ENCODE measurements around the gene TC2N. TPM values are rescaled to one million over a fixed set of nuclear protein-coding genes. Genes with fewer than 3 reads are reported as not detected.

TC2N gene
- total RNA-seq, 1 donor from 2014 or later = 2.5 TPM

GRCh38 chr14:91861091-91861490 lies 6.2 kb downstream of the TC2N start:
- Mint-ChIP-seq H3K4me1 (ENCODE audit: low read depth, unreplicated experiment) (no peaks in the 10 kb centered on the region), H3K4me3 (ENCODE audit: unreplicated experiment) (no peak overlapping the region), H3K9me3 (ENCODE audit: unreplicated experiment) (peaks cover 2% of the 10 kb centered on the region), H3K27me3 (ENCODE audit: unreplicated experiment) (no peaks in the 10 kb centered on the region), H3K36me3 (ENCODE audit: unreplicated experiment) (no peaks in the 10 kb centered on the region), H3K27ac (ENCODE audit: unreplicated experiment) (no peak overlapping the region)
- no peak for TF ChIP-seq CTCF (IDR thresholded peaks at IDR 0.05; ENCODE audit: partially characterized antibody, unreplicated experiment)
- no peak for DNase-seq

GRCh38 chr14:91860238-91860637 lies 7.1 kb downstream of the TC2N start:
- TF ChIP-seq CTCF (IDR thresholded peaks at IDR 0.05; ENCODE audit: partially characterized antibody, unreplicated experiment) = no peak
- Mint-ChIP-seq H3K27me3 (ENCODE audit: unreplicated experiment) (no peaks in the 10 kb centered on the region), H3K36me3 (ENCODE audit: unreplicated experiment) (no peaks in the 10 kb centered on the region), H3K4me1 (ENCODE audit: low read depth, unreplicated experiment) (no peaks in the 10 kb centered on the region), H3K27ac (ENCODE audit: unreplicated experiment) (no peak overlapping the region), H3K9me3 (ENCODE audit: unreplicated experiment) (peaks cover 2% of the 10 kb centered on the region), H3K4me3 (ENCODE audit: unreplicated experiment) (no peak overlapping the region)
- no peak for DNase-seq

- Mint-ChIP-seq H3K9me3 (ENCODE audit: unreplicated experiment) (peaks cover 2% of the 10 kb centered on the region), H3K36me3 (ENCODE audit: unreplicated experiment) (no peaks in the 10 kb centered on the region), H3K4me1 (ENCODE audit: low read depth, unreplicated experiment) (no peaks in the 10 kb centered on the region), H3K27ac (ENCODE audit: unreplicated experiment) (no peak overlapping the region), H3K27me3 (ENCODE audit: unreplicated experiment) (no peaks in the 10 kb centered on the region), H3K4me3 (ENCODE audit: unreplicated experiment) (no peak overlapping the region)
- DNase-seq = no peak
- TF ChIP-seq CTCF (IDR thresholded peaks at IDR 0.05; ENCODE audit: partially characterized antibody, unreplicated experiment) = no peak
Observed at GRCh38 chr14:91858536-91859275, 8.6 kb downstream of the TC2N start.

- no peaks in the 10 kb centered on the region for H3K27me3 Mint-ChIP-seq (ENCODE audit: unreplicated experiment)
- no peaks in the 10 kb centered on the region for H3K36me3 Mint-ChIP-seq (ENCODE audit: unreplicated experiment)
- no peak for DNase-seq
- H3K4me1 Mint-ChIP-seq (ENCODE audit: low read depth, unreplicated experiment) = no peaks in the 10 kb centered on the region
- no peak overlapping the region for H3K4me3 Mint-ChIP-seq (ENCODE audit: unreplicated experiment)
- TF ChIP-seq CTCF (IDR thresholded peaks at IDR 0.05; ENCODE audit: partially characterized antibody, unreplicated experiment) = no peak
- H3K27ac Mint-ChIP-seq (ENCODE audit: unreplicated experiment) = no peak overlapping the region
- peaks cover 2% of the 10 kb centered on the region for H3K9me3 Mint-ChIP-seq (ENCODE audit: unreplicated experiment)
Observed at GRCh38 chr14:91857614-91858013, 9.7 kb downstream of the TC2N start.

GRCh38 chr14:91854327-91854934 lies 12.9 kb downstream of the TC2N start:
- no peaks in the 10 kb centered on the region for H3K27me3 Mint-ChIP-seq (ENCODE audit: unreplicated experiment)
- H3K9me3 Mint-ChIP-seq (ENCODE audit: unreplicated experiment) = peaks cover 2% of the 10 kb centered on the region
- TF ChIP-seq CTCF (IDR thresholded peaks at IDR 0.05; ENCODE audit: partially characterized antibody, unreplicated experiment) = no peak
- no peak for DNase-seq
- no peak overlapping the region for H3K4me3 Mint-ChIP-seq (ENCODE audit: unreplicated experiment)
- no peaks in the 10 kb centered on the region for H3K4me1 Mint-ChIP-seq (ENCODE audit: low read depth, unreplicated experiment)
- H3K36me3 Mint-ChIP-seq (ENCODE audit: unreplicated experiment) = no peaks in the 10 kb centered on the region
- no peak overlapping the region for H3K27ac Mint-ChIP-seq (ENCODE audit: unreplicated experiment)

All from glutamatergic neuron (in vitro differentiated cells).